NCI-H446 (cell line): ENCODE data around the gene HAUS1.
A peak's percentile ranks its signal among the peaks of the same experiment; 100 is the strongest.
"Not testable (repeated sequence)": the region's sequence is repeated elsewhere in the genome, so short reads cannot be mapped to it uniquely, and the experiment has no call there.

Source experiments
- DNase-seq, 2 experiments: peaks; one replicate each; lab custom pipeline; 2025; lab: John Stamatoyannopoulos, UW

HAUS1 gene

GRCh38 chr18:46095532-46095931 is 8.7 kb upstream of the HAUS1 start:
- DNase-seq: no peak

- DNase-seq: no peak
These were observed 7.4 kb upstream of the HAUS1 start for GRCh38 chr18:46096651-46097300.

- DNase-seq: no peak
These were observed 6.8 kb upstream of the HAUS1 start for GRCh38 chr18:46097431-46097800.

- DNase-seq: peak; percentile 75 to 84
These were observed 6.2 kb upstream of the HAUS1 start, which contains the start of gene ATP5F1A for GRCh38 chr18:46097801-46098615. Gene ATP5F1A (minus strand): TSS chr18:46098296. CDS start chr18:46098231, 65 bp downstream.

GRCh38 chr18:46098616-46098933 is 5.6 kb upstream of the HAUS1 start:
- DNase-seq: no peak

GRCh38 chr18:46099463-46099862 is 4.7 kb upstream of the HAUS1 start:
- DNase-seq: no peak

- no peak for DNase-seq
These were observed 5.2 kb downstream of the HAUS1 start for GRCh38 chr18:46109386-46109785.

GRCh38 chr18:46110406-46110805 is 6.2 kb downstream of the HAUS1 start:
- no peak for DNase-seq

GRCh38 chr18:46113751-46114150 is 9.6 kb downstream of the HAUS1 start:
- DNase-seq: no peak

- DNase-seq: not testable (repeated sequence)
These were observed 22.4 kb downstream of the HAUS1 start for GRCh38 chr18:46126625-46127024.

GRCh38 chr18:46130061-46130460 is 25.9 kb downstream of the HAUS1 start:
- no peak for DNase-seq

- not testable (repeated sequence) for DNase-seq
These were observed 26.4 kb downstream of the HAUS1 start for GRCh38 chr18:46130549-46130948.

- DNase-seq: no peak
These were observed 29.3 kb downstream of the HAUS1 start for GRCh38 chr18:46133534-46133933.

- no peak for DNase-seq
These were observed 30.9 kb downstream of the HAUS1 start for GRCh38 chr18:46134920-46135675.

GRCh38 chr18:46140173-46140572 is 36.0 kb downstream of the HAUS1 start:
- DNase-seq: no peak

GRCh38 chr18:46141199-46141598 is 37.0 kb downstream of the HAUS1 start:
- no peak for DNase-seq

- DNase-seq: peak; percentile 32 to 45
These were observed 44.6 kb downstream of the HAUS1 start for GRCh38 chr18:46148810-46149209.

GRCh38 chr18:46152436-46152807 is 48.2 kb downstream of the HAUS1 start:
- DNase-seq: peak in 1 of 2 experiments; percentile 6

- DNase-seq: no peak
These were observed 48.8 kb downstream of the HAUS1 start for GRCh38 chr18:46152808-46153617.

GRCh38 chr18:46155641-46156051 is 51.5 kb downstream of the HAUS1 start:
- DNase-seq: no peak

GRCh38 chr18:46156124-46156745 is 52.0 kb downstream of the HAUS1 start:
- no peak for DNase-seq

- no peak for DNase-seq
These were observed 52.7 kb downstream of the HAUS1 start for GRCh38 chr18:46156843-46157242.
